Ovary (tissue), 3 donors: ENCODE results near the gene PTPN18.

Source experiments
- CTCF ChIP-seq, 3 donors: fragments of 450-650 bp in 2 of 3; fragments of 200-600 bp in 1 of 3; IDR thresholded peaks; one replicate each; pipeline versions ENCODE4 v1.5.1 to v1.8.0; 2016 to 2022; ENCODE audit warnings: antibody characterized with exemption in 3 of 3, mild to moderate bottlenecking in 1 of 3
- EP300 ChIP-seq: sonication (generic); formaldehyde crosslinking; IDR thresholded peaks from one replicate; pipeline ENCODE4 v1.6.1; 2017; ENCODE audit warnings: antibody characterized with exemption
- POLR2A ChIP-seq: fragments of 450-650 bp; IDR thresholded peaks from one replicate; pipeline ENCODE4 v1.6.1; 2017; ENCODE audit warnings: antibody characterized with exemption, mild to moderate bottlenecking, moderate library complexity
- donor health status: DM: no; HTN: no; CAD: no.

DNA sequence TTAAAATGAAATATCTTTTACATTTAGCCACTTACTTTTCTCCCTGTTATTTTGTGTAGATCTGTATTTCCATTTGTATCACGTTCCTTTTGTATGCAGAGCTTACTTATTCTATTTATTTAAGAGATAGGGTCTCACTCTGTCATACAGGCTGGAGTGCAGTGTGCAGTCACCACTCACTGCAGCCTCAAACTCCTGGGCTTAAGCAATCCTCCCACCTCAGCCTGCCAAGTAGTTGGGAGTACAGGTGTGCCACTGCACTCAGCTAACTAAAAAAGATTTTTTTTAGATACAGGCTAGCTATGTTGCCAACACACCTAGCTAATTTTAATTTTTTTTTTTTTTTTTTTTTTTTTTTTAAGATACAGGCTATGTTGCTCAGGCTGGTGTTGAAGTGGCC is 10.9 kb downstream of the PTPN18 start:
- TF ChIP-seq CTCF (IDR thresholded peaks at IDR 0.05) (no peak), EP300 (no peak), POLR2A (no peak)
